NOMO-1 (cell line): ENCODE results near the gene LCA5L.

Source experiments
- DNase-seq, 2 experiments: peaks; one replicate each; lab custom pipeline; 2025; ENCODE audit not compliant: unreplicated experiment in 2 of 2; lab: John Stamatoyannopoulos, UW

Gene LCA5L

GRCh38 chr21:39445321-39446269, at the start of gene LCA5L:
Gene LCA5L, minus strand, starts transcription at chr21:39445778. Its CDS starts 17,285 bp downstream, at chr21:39428493.
- peak; percentile 85 to 86 for DNase-seq

DNA sequence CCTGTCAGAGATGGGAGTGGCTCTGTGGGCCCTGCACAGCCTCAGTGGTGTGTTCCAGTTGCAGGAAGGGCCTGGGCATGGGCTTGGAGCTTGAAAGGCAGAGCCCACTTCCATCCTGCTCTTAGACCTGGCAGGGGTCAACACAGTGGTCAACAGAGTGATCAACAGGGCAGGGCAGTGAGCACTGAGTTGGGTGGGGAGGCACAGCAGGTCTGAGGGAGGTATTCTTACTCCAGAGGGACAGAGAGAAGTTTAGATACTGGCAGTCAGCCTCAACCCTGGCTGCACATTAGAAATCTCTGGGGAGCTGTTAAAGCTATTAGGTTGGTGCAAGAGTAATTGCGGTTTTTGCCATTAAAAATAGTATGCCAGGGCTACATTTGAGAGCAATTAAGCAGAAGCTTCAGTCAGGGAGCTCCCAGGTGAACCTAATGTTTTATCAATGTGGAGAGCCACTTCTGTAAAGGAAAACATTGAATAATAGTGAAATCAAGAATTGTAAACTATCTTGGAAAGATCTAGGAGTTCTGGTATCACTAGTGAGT, 43.9 kb upstream of the LCA5L start:
- no peak for DNase-seq

DNA sequence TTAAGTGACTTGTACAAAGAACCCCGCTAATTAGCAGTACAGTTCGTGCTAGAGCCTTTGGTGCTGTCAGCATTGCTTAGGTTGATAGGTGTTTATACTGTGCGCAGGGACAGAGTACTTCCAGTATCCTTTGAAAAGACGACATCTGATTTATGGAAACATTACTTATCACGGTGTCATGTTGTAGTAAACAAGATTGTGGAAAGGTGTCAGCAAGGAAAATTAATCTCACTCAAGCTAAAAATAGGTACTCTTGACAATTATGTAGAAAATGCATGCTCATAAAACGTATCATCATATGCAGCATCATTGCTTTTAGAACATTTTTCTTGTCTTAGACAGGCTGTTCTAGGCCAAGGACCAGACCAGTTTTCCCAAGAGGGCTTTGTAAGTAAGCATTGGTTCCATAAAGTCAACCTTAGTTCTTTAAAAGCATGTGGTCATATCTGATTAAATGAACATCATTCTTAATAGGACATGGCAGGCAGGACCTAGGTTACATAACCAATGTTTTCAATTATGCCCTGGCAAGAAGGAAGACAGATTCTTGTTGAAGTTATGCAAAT, 39.2 kb upstream of the LCA5L start:
- no peak for DNase-seq

DNA sequence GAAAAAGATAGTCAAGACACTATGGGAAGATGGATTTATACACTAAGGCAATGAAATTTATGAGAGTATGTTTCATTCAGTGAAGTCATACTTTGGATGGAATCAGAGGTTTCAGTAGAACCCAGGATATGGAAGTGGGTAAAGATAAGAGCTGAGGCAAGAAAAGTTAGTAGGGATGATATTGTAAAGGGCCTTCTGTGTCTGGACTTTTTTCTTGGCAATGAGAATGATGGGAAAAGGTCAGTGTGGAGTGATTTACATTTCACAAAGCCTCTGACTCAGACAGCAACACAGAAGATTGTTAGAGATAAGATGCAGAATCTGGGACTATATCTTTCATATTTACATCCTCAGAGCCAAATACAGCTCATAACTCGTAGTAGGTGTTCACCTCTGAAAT, 38.3 kb upstream of the LCA5L start:
- DNase-seq = no peak

- DNase-seq = no peak
Measured at GRCh38 chr21:39481886-39482285, 36.3 kb upstream of the LCA5L start.

DNA sequence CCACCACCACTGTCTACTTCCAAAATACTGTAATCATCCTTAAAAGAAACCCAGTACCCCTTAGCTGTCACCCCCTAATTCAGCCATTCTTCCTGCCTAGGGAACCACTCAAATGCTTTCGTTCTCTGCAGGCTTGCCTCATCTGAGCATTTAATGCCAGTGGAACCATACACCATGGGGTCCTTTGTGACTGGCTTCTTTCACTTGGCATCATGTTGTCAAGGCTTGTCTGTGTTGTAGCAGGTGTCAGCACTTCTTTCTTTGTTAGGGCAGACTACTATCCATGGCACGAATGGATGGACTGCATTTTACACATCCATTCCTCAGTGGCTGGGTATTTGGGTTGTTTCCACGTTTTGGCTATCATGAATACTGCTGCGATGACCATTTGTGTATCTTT, 34.7 kb upstream of the LCA5L start:
- no peak for DNase-seq

DNA sequence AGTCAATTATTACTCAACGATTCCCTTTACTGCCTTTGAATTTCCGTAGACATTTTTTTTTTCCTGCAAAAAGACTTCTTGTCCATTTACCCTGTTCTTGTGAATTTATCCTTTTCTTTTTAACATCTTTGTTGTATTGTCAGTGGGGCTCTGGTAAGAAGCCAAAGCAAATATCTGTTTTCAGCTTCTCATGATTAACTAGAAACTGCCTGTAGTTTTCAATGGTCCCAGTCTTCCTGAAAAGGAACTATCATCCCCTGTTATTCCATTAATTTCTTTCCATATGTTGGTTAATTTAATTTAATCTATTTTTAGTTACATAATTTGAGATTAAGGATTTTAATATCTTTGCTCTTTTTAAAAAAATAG, 34.2 kb upstream of the LCA5L start:
- DNase-seq = no peak

DNA sequence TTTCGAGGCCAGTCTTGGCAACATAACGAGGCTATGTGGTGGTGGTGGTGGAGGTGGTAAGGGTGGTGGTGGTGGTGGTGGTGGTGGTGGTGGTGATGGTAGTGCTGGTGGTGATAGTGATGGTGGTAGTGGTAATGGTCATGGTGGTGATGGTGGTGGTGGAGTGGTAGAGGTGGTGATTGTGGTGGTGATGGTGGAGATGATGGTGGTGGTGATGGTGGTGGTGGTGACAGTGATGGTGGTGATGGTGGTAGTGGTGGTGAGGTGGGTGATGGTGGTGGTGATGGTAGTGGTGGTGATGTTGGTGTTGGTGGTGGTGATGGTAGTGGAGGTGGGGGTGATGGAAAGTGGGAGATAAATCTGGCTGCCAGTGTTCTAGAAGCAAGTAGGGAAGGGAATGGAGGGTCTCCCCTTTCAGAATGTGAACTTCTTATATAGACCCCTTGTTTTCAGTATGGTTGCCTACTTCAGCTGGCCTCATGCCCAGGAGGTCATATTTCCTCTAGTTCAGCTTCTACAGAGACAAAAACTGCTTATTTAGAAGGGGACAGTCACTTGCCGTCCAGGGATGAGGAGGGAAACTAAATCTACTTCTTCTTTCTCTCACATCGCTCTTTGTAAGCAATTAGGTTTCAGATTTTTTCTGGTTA, 33.7 kb upstream of the LCA5L start:
- DNase-seq = peak; percentile 23 to 48

GRCh38 chr21:39474611-39475010, 29.0 kb upstream of the LCA5L start:
- no peak for DNase-seq

- no peak for DNase-seq
Measured at GRCh38 chr21:39472786-39473185, 27.2 kb upstream of the LCA5L start.

DNA sequence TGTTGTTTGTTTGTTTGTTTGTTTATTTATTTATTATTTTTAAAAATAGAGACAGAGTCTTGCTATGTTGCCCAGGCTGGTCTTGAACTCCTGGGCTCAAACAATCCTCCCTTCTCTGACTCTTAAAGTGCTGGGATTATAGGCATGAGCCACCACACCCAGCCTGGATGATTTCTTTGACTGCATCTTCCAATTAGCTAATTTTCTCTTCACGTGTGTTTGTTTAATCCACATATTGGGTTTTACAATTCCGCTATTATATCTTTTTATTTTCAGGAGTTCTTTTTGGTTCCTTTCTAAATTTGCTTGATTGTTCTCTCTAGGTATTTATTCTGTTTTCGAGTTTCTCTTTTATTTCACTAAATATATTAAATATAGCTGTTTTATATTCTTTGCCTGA, 26.0 kb upstream of the LCA5L start:
- DNase-seq = no peak

- no peak for DNase-seq
Measured at GRCh38 chr21:39468559-39468958, 23.0 kb upstream of the LCA5L start.

DNA sequence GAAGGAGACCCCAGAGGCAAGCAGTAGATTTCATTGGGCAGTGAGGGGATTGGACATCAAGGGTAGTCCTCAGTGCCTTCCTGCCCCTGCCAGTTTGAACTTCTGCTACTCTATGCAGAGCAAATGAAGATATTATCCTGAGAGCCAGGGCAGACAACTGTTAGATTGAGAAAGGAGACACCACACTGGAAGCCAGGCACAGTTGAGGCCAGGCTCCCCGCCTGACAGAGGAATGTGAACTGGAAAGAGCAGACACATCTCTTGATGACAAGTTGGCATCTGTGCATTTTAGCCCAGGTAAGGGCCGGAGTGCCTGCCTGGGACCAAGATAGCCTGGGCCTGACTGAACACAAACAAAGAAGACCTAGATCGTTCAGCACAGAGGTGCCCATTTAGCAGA, 22.2 kb upstream of the LCA5L start:
- DNase-seq = no peak

DNA sequence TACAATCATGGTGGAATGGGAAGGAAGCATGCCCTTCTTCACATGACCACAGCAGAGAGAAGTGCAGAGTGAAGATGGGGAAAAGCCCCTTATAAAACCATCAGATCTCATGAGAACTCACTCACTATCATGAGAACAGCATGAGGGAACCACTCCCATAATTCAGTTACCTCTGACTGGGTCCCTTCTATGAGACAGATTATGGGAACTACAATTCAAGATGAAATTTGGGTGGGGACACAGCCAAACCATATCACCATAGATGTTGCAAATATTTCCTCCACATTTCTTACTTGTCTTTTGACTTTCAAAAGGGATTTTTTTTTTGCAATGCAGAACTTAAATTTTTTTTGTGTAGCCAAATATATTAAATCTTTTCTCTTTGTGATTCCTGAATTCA, 21.0 kb upstream of the LCA5L start:
- no peak for DNase-seq

DNA sequence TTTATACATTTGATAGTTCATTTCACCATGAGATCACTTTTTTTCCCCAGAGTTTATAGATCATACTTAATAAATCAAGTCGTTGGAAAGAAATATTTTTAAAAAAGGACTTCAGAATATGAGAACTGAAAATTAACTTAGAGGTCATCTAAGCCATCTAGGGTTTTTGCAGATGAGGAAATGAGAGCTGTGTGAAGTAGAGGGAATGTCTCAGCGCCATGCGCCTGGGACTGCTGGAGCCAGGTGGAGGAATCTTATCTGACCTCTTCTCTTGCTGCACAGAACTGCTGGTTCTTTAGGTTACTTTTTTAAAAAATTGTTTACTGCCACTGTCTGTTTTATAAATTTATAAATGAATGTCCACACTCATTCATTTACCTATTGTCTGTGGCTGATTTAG, 17.7 kb upstream of the LCA5L start:
- no peak for DNase-seq

DNA sequence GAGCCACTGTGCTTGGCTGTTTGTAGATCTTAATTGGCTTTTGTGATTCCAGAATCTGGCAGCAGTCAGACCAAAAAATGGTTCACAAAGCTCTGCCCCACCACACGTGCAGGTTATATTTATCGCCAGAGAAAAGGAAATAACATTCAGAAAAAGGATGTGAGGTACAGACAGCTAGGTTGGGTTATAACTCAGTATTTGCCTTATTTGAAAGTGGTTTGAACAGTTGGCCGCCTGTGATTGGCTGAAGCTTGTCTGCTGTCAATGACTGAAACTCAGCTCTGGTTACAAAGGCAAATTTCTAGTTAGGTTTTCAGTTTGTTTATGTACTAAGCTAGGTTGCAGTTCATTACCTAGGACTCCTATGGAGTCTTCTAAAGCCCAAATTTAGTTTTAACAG, 15.8 kb upstream of the LCA5L start:
- no peak for DNase-seq

DNA sequence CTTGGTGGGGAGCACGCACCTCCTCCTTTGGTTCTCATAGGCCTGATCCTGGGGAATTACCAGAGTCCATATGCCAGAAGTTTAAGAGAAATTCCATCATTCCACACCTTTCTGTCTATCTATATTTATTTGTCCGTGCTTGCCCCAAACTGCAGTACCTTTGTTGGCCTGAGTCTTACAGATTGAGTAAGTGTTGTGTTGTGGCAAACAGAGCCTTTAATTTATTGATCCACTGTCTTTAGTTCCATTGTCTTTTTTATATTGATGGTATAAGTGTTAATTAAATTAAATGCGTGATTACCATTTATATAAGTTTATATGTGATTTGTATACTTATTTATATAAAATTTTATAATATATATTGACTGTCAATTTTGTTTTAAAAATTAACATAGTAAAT, 11.1 kb upstream of the LCA5L start:
- DNase-seq = no peak

DNA sequence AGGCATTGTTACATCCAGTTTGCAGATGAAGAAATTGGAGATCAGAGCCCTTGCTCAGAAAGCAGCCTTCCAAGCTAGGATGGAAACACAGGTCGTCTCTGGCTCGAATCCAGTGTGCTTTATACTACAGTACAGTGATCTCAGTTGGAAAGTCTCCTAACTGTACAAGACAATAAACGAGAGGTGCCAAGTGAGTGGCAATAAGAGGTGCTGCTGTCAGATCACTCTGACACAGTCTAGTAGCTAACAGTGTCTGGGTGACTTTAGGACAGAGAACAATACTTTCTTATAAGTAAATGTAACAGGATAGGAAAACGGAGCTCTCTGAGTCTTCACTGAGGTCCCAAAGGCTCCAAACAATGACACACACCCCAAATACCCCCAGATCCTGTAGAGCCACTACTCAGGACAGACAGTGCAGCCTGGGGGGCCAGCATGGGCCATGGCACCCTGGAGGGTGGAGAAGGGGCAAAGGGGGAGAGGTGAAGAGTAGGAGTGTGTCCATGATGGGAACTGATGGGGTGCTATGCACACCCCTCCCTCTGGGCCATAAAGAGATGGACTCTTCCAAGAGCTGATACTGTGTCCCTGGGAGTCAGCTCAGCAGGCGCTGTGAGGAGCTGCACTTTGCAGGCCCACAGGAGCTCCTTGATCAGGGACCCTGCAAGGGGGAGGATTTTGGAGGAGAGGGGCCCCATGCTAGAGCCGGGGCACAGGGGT, 9.5 kb upstream of the LCA5L start:
- DNase-seq = no peak

- no peak for DNase-seq
Measured at GRCh38 chr21:39453571-39454179, 8.1 kb upstream of the LCA5L start.

- DNase-seq = no peak
Measured at GRCh38 chr21:39452970-39453342, 7.4 kb upstream of the LCA5L start.
